GM18526 (cell line): ENCODE results near the gene IRX5.

Experiments
- POLR2A ChIP-seq: IDR thresholded peaks from 3 replicates; pipeline ENCODE4 v1.6.1; 2011; ENCODE audit not compliant: insufficient read length; ENCODE audit errors: extremely low read depth

Gene IRX5

GRCh38 chr16:54927125-54928015, 3.3 kb upstream of the IRX5 start:
- no peak for TF ChIP-seq POLR2A

- no peak for TF ChIP-seq POLR2A
Measured at GRCh38 chr16:54928016-54928356, 2.7 kb upstream of the IRX5 start.

- no peak for TF ChIP-seq POLR2A
Measured at GRCh38 chr16:54928411-54929089, 2.1 kb upstream of the IRX5 start.

GRCh38 chr16:54929090-54930004, 1.3 kb upstream of the IRX5 start:
- no peak for TF ChIP-seq POLR2A

GRCh38 chr16:54930869-54931119, 129 bp downstream of the IRX5 start:
- no peak for TF ChIP-seq POLR2A

- TF ChIP-seq POLR2A: no peak
Measured at GRCh38 chr16:54931120-54932014, 702 bp downstream of the IRX5 start.

GRCh38 chr16:54932021-54932660, 1.5 kb downstream of the IRX5 start:
- no peak for TF ChIP-seq POLR2A

GRCh38 chr16:54932737-54933254, 2.1 kb downstream of the IRX5 start:
- TF ChIP-seq POLR2A: no peak

GRCh38 chr16:54933281-54934011, 2.8 kb downstream of the IRX5 start:
- TF ChIP-seq POLR2A: no peak

GRCh38 chr16:54934481-54935265, 4.0 kb downstream of the IRX5 start:
- no peak for TF ChIP-seq POLR2A

GRCh38 chr16:54935266-54935968, 4.8 kb downstream of the IRX5 start:
- no peak for TF ChIP-seq POLR2A

GRCh38 chr16:54936201-54936978, 5.7 kb downstream of the IRX5 start:
- TF ChIP-seq POLR2A: no peak
